ENCODE results near the gene GEMIN4.

DNA sequence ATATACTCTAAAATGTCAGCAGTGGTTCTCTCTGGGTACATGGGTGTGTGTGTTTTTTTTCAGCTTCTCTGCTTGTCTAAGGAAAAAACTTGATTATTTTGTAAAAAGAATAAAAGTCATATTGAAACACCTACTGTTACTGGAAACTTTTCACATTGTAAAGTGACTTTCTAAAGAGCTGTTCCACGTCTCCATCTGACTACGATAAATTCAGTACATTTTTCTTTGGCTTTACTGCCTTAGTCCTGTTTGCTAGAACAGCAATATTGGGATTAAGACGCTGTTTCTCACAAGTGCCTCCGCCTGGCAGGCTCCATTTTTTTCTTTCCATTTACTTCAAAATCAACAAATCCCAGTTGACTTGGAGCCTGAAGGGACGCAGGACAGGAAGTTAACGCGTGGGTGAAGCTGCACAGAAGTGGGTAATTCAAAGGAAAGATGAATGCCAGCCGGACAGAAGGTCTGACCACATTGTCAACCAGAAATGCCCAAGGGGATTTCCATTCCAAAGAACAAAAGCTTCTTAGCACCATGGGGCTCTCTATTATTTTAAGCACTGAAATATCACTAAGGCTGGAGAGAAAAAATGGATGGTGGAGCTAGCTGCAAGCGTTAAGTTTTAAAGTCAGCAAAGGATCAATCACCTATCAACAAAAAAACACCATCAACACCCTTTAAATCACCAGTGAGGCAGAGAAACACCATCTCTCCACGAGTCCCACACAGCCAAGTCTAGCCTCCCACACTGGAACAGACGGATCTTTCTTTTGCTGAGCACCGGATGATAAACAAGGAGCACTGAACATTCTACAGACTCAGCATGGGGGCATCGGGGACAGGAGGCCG lies 21.6 kb upstream of the GEMIN4 start:
- TF ChIP-seq, protein P1, sequence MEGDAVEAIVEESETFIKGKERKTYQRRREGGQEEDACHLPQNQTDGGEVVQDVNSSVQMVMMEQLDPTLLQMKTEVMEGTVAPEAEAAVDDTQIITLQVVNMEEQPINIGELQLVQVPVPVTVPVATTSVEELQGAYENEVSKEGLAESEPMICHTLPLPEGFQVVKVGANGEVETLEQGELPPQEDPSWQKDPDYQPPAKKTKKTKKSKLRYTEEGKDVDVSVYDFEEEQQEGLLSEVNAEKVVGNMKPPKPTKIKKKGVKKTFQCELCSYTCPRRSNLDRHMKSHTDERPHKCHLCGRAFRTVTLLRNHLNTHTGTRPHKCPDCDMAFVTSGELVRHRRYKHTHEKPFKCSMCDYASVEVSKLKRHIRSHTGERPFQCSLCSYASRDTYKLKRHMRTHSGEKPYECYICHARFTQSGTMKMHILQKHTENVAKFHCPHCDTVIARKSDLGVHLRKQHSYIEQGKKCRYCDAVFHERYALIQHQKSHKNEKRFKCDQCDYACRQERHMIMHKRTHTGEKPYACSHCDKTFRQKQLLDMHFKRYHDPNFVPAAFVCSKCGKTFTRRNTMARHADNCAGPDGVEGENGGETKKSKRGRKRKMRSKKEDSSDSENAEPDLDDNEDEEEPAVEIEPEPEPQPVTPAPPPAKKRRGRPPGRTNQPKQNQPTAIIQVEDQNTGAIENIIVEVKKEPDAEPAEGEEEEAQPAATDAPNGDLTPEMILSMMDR (conservative IDR thresholded peaks at IDR 0.05; ENCODE audit: low read length), result no peak
- no peak for TF ChIP-seq EZH2phosphoT487 (IDR thresholded peaks at IDR 0.05; ENCODE audit: borderline replicate concordance, low read depth, low read length)
